Fibroblast of lung (primary cell): ENCODE data around the gene GPC3. TPM values are rescaled to one million over a fixed set of nuclear protein-coding genes. Genes with fewer than 3 reads are reported as not detected.

Experiments used
- DNase-seq, 2 donors: peaks; one replicate each; pipeline versions ENCODE4 v3.0.0 to v3.0.0-alpha.2; 2010; ENCODE audit warnings: low read depth in 2 of 2
- H2AFZ ChIP-seq: 2 replicates; pipeline ENCODE4 v1.5.1; 2012; ENCODE audit warnings: low read length, control low read depth, inconsistent platforms
- H3K27ac ChIP-seq: 2 replicates; pipeline ENCODE4 v1.5.1; 2011; ENCODE audit warnings: low read length, control low read depth; ENCODE audit not compliant: insufficient read depth
- H3K27me3 ChIP-seq: 2 replicates; pipeline ENCODE4 v1.5.1; 2011; ENCODE audit warnings: mild to moderate bottlenecking, low read length; ENCODE audit not compliant: control insufficient read depth, insufficient read depth
- H3K36me3 ChIP-seq: 2 replicates; pipeline ENCODE4 v1.5.1; 2011; ENCODE audit warnings: low read length; ENCODE audit not compliant: control insufficient read depth, insufficient read depth
- H3K4me1 ChIP-seq: 2 replicates; pipeline ENCODE4 v1.5.1; 2011; ENCODE audit warnings: low read length; ENCODE audit not compliant: control insufficient read depth, insufficient read depth; ENCODE audit errors: extremely low read depth
- H3K4me2 ChIP-seq: 2 replicates; pipeline ENCODE4 v1.5.1; 2011; ENCODE audit warnings: low read length, control low read depth; ENCODE audit not compliant: insufficient read depth; ENCODE audit errors: extremely low read depth
- H3K4me3 ChIP-seq, 4 experiments: fragments of 200-600 bp in 1 of 4; sonication (generic) in 1 of 4; replicated peaks in 1 of 4; 2 replicates each; pipeline ENCODE4 v1.5.1; 2011 to 2016; ENCODE audit warnings: low read length in 4 of 4, low read depth in 3 of 4, mild to moderate bottlenecking in 3 of 4, control low read depth in 2 of 4, inconsistent platforms in 1 of 4, mixed read lengths in 1 of 4; ENCODE audit not compliant: insufficient read depth in 1 of 4; ENCODE audit errors: control extremely low read depth in 1 of 4
- H3K79me2 ChIP-seq: 2 replicates; pipeline ENCODE4 v1.5.1; 2012; ENCODE audit warnings: mild to moderate bottlenecking, low read length, inconsistent platforms; ENCODE audit not compliant: control insufficient read depth, insufficient read depth
- H3K9ac ChIP-seq: 2 replicates; pipeline ENCODE4 v1.5.1; 2011; ENCODE audit warnings: mild to moderate bottlenecking, low read length, control low read depth; ENCODE audit not compliant: insufficient read depth
- H3K9me3 ChIP-seq: 2 replicates; pipeline ENCODE4 v1.5.1; 2012; ENCODE audit warnings: low read depth, low read length; ENCODE audit not compliant: control insufficient read depth, insufficient read depth
- H4K20me1 ChIP-seq: 2 replicates; pipeline ENCODE4 v1.5.1; 2011; ENCODE audit warnings: low read length; ENCODE audit not compliant: control insufficient read depth, insufficient read depth; ENCODE audit errors: extremely low read depth
- EZH2 ChIP-seq: IDR thresholded peaks from 2 replicates; pipeline ENCODE4 v1.5.1; 2012; ENCODE audit warnings: low read length, control low read depth, mild to moderate bottlenecking; ENCODE audit errors: missing control alignments
- polyA plus RNA-seq, 2 donors: library from polyadenylated mRNA; depleted of rRNA in 1 of 2; stranded (reverse) in 1 of 2; unstranded in 1 of 2; fragments of >200 nt; gene quantifications; 2 replicates each; pipeline ENCODE4 v1.2.1, GENCODE V29; 2011 to 2012; ENCODE audit warnings: missing spikeins in 1 of 2
- total RNA-seq: library from RNA; depleted of rRNA; stranded (reverse); fragments of >200 nt; gene quantifications from 2 replicates; pipeline ENCODE4 v1.2.1, GENCODE V29; 2014
- TF ChIP-seq, protein P1 (sequence below), 2 donors: IDR thresholded peaks in 1 of 2; conservative IDR thresholded peaks in 1 of 2; 1 replicate in 1 of 2; 2 replicates in 1 of 2; pipeline ENCODE4 v1.5.1; 2011 to 2012; ENCODE audit warnings: low read length in 2 of 2, control low read depth in 1 of 2, inconsistent platforms in 1 of 2, low read depth in 1 of 2, mild to moderate bottlenecking in 1 of 2

The GPC3 gene
- total and polyA plus RNA-seq, 2 donors (not counting 1 experiment from before 2014, with no cell fraction given): 6.4 to 7.1 TPM

- Histone ChIP-seq H3K27me3 (no peaks in the 10 kb centered on the region), H3K79me2 (no peaks in the 10 kb centered on the region), H4K20me1 (no peaks in the 10 kb centered on the region), H3K4me1 (no peaks in the 10 kb centered on the region), H3K27ac (no peak overlapping the region), H3K9me3 (no peaks in the 10 kb centered on the region), H3K9ac (no peak overlapping the region), H2AFZ (no peak overlapping the region), H3K4me3 (no peak overlapping the region), H3K36me3 (no peaks in the 10 kb centered on the region), H3K4me2 (no peak overlapping the region)
- TF ChIP-seq EZH2: no peak
- TF ChIP-seq, protein P1, sequence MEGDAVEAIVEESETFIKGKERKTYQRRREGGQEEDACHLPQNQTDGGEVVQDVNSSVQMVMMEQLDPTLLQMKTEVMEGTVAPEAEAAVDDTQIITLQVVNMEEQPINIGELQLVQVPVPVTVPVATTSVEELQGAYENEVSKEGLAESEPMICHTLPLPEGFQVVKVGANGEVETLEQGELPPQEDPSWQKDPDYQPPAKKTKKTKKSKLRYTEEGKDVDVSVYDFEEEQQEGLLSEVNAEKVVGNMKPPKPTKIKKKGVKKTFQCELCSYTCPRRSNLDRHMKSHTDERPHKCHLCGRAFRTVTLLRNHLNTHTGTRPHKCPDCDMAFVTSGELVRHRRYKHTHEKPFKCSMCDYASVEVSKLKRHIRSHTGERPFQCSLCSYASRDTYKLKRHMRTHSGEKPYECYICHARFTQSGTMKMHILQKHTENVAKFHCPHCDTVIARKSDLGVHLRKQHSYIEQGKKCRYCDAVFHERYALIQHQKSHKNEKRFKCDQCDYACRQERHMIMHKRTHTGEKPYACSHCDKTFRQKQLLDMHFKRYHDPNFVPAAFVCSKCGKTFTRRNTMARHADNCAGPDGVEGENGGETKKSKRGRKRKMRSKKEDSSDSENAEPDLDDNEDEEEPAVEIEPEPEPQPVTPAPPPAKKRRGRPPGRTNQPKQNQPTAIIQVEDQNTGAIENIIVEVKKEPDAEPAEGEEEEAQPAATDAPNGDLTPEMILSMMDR (conservative IDR thresholded peaks at IDR 0.05 in 1 of 2, IDR thresholded peaks at IDR 0.05 in 1 of 2; ENCODE audit: low read depth in 1 of 2, low read length in 2 of 2): no peak
- no peak for DNase-seq
Measured at GRCh38 chrX:133881893-133882292, 103.5 kb downstream of the GPC3 start.

GRCh38 chrX:133881007-133881406, 104.4 kb downstream of the GPC3 start:
- Histone ChIP-seq H3K27ac (no peak overlapping the region), H3K4me2 (no peak overlapping the region), H3K36me3 (no peaks in the 10 kb centered on the region), H3K4me3 (no peak overlapping the region), H3K79me2 (no peaks in the 10 kb centered on the region), H3K9ac (no peak overlapping the region), H4K20me1 (no peaks in the 10 kb centered on the region), H3K9me3 (no peaks in the 10 kb centered on the region), H3K27me3 (no peaks in the 10 kb centered on the region), H3K4me1 (no peaks in the 10 kb centered on the region), H2AFZ (no peak overlapping the region)
- TF ChIP-seq, protein P1 (conservative IDR thresholded peaks at IDR 0.05 in 1 of 2, IDR thresholded peaks at IDR 0.05 in 1 of 2; ENCODE audit: low read depth in 1 of 2, low read length in 2 of 2): no peak
- no peak for TF ChIP-seq EZH2
- DNase-seq: no peak

- Histone ChIP-seq H2AFZ (no peak overlapping the region), H3K4me1 (no peaks in the 10 kb centered on the region), H3K27ac (no peak overlapping the region), H3K4me3 (no peak overlapping the region), H3K9ac (no peak overlapping the region), H4K20me1 (no peaks in the 10 kb centered on the region), H3K27me3 (no peaks in the 10 kb centered on the region), H3K4me2 (no peak overlapping the region), H3K36me3 (no peaks in the 10 kb centered on the region), H3K9me3 (no peaks in the 10 kb centered on the region), H3K79me2 (no peaks in the 10 kb centered on the region)
- DNase-seq: no peak
- TF ChIP-seq EZH2: no peak
- TF ChIP-seq, protein P1 (conservative IDR thresholded peaks at IDR 0.05 in 1 of 2, IDR thresholded peaks at IDR 0.05 in 1 of 2; ENCODE audit: low read depth in 1 of 2, low read length in 2 of 2): no peak
Measured at GRCh38 chrX:133880032-133880443, 105.4 kb downstream of the GPC3 start.
